ENCODE data around the gene CDCP2.

GRCh38 chr1:54149734-54150133, 3.1 kb downstream of the CDCP2 start:
- TF ChIP-seq CTCF (IDR thresholded peaks at IDR 0.05; ENCODE audit: control extremely low read depth in 1 of 3, insufficient read depth in 1 of 3, low read depth in 1 of 3, low read length in 3 of 3): no peak
- no peak for TF ChIP-seq POLR2AphosphoS5 (IDR thresholded peaks at IDR 0.05; ENCODE audit: low read depth, low read length)
- TF ChIP-seq POU5F1 (IDR thresholded peaks at IDR 0.05; ENCODE audit: low read depth, low read length): no peak

All from H1 (cell line).